ENCODE measurements around the gene MIER2.
"Not testable (repeated sequence)": the region's sequence is repeated elsewhere in the genome, so short reads cannot be mapped to it uniquely, and the experiment has no call there.

Gene MIER2, protein sequence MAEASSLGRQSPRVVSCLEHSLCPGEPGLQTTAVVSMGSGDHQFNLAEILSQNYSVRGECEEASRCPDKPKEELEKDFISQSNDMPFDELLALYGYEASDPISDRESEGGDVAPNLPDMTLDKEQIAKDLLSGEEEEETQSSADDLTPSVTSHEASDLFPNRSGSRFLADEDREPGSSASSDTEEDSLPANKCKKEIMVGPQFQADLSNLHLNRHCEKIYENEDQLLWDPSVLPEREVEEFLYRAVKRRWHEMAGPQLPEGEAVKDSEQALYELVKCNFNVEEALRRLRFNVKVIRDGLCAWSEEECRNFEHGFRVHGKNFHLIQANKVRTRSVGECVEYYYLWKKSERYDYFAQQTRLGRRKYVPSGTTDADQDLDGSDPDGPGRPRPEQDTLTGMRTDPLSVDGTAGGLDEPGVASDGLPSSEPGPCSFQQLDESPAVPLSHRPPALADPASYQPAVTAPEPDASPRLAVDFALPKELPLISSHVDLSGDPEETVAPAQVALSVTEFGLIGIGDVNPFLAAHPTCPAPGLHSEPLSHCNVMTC

DNA sequence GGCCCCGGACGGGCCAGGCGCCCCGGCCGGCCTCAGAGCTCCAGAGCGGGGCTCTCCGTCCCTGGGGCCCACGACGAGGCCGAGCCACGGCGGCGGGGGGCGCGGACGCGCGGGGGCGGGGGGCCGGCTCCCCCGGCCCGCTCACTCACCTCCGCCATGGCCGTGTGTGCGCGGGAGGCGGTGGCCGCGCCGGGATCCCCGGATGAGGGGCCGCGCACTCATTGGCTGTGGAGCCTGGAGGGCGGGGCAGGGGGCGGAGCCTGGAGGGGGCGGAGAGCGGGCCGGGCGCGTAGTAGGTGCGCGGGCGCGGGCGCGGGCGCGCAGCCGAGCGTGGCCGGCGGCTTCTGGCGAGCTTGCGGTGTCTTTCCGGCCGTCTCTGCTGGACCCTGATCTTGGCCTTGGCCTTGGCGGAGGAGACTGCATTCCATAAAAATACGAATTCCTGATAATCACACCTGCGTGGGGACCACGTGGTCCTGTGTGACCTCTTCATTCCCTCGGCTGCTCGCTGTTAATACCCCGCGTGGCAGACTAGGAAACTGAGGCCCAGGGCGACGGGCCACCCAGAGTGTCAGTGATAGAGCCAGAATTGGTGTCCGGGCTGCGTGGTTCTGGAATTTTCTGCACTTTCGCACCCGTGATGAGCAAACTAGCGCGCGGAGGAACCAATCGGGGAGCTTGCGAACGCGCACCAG, at the start of gene MIER2:
TSS of gene MIER2 (minus strand) at position 172 of the 695 bp plus-strand sequence. CDS start at position 158, 14 bp downstream.
- peak; percentile 31 for DNase-seq

DNA sequence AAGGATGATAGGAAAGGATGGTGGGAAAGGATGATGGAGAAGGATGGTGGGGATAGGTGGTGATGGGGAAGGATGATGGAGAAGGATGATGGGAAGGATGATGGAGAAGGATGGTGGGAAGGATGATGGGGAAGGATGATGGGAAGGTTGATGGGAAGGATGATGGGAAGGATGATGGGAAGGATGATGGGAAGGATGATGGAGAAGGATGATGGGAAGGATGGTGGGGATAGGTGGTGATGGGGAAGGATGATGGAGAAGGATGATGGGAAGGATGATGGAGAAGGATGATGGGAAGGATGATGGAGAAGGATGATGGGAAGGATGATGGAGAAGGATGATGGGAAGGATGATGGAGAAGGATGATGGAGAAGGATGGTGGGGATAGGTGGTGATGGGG, 49.0 kb upstream of the MIER2 start:
- DNase-seq = not testable (repeated sequence)

DNA sequence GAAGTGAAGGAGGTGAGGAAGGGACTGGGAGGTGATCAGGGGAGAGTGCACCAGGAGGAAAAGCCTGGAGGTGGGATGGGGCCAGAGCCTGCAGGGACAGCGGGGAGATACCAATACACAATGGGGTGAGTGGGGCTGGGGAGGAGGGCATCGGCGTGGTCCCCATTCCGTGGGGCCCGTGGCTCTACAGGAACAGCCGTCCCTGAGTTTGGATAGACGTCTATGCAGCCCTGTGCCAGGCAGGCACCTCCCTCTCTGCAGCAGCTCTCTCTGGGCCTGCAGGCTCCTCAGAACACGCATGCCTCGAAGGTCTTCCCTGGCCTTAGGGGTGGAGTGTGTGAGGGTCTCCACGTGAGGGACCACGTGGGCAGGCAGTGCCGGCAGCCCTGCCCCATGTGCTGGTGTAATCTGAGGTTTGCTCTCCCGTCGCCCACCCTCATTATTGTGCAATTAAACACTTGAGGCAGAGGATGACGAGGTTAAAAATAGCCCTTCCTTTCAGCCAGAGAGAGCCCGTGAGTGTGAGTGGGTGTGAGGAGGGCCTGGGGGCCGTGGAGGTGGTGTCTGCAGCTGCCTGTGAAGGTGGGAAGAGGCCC, 47.9 kb upstream of the MIER2 start:
- DNase-seq = no peak

DNA sequence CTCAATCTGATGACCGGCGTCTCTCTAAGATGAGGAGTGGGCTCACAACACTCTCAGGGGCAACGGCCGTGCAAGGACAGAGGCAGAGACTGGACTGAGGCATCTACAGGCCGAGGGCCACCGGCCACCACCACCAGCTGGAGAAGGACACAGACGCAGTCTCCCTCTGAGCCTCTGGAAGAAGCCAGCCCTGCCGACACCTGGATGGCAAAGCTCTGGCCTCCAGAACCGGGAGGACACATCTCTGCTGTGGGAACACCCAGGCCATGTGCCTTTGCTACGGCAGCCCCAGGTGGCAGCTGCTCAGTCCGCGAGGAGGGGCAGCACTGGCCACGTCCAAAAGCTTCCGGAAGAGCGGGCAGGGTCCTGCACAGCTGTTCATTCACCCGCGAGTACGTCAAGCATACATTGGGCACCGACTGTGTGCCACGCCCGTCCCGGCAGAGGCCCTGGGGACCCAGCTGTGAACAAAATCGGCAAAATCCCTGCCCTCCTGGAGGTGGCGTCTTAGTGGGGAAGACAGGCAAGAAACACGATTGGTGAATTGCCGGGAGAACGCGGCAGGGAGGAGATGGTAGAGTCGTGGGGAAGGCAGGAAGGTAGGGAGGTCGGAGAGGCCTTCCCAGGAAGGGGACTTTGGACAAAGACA, 47.3 kb upstream of the MIER2 start:
- no peak for DNase-seq

DNA sequence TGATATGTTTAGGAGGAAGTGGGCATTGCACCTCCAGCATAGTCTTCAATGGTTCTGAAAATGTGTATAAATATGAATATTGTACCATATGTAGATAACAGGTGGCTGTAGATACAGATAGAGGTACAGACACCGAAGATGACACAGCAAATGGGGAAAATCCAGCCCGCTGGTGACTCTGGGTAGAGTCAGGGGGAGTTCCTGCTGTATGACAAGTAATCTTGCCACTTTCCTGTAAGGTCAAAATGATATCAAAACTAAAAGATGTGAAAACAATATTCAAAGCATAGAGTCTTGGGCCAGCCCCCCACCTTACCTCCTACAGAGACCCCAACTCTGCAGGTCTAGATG, 46.6 kb upstream of the MIER2 start:
- DNase-seq = no peak

DNA sequence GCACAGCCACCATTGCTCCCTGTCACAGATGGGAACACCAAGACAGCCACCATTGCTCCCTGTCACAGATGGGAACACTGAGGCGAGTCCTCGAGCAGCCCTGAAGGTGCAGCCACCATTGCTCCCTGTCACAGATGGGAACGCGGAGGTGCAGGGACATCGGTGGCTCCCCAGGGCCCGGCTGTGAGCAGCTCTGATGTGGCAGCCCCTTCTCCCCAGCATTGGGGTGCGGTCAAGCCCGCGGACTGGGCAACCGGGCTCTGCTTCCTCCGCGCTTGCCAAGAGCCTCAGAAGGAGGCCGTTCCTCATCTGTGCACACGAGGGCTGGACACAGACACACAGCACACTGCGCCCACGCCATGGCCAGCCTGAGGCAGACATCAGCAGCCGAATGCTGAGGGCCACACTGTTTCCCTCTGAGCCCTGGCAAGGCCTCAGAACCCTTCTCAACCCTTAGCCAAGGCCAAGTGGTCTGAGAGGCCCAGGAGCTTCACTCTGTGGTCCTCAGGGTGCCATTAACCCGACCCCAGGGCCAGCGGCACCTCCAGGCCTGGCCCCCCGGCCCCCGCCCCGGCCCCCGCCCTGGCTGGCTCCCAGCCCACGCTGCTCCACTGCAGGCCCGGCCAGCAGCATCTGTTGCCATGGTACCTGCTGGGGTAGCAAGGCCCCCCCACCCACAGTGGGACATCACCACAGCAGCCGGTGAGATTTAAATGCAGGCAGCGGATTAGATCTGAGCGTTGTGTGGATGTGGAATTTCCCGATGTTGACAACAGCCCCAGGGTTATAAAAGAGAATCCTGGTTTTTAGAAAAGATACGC, 46.0 kb upstream of the MIER2 start:
- DNase-seq = no peak

DNA sequence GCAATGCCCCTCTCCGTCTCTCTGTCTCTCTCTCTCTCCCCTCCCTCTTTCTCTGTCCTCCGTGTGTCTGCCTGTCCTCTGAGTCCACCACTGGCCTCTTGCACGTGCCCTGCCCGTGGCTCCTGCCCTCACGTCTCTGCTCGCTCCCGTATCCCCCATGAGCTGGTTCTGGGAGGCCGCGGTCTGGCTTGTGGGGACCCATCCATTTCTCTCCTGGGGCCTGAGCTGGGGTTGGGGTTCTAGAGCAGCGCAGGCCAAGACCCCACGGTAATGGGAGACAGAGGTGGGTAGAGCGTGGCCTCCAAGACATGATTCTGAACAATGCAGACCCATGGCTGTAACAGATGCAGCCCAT, 45.3 kb upstream of the MIER2 start:
- no peak for DNase-seq

DNA sequence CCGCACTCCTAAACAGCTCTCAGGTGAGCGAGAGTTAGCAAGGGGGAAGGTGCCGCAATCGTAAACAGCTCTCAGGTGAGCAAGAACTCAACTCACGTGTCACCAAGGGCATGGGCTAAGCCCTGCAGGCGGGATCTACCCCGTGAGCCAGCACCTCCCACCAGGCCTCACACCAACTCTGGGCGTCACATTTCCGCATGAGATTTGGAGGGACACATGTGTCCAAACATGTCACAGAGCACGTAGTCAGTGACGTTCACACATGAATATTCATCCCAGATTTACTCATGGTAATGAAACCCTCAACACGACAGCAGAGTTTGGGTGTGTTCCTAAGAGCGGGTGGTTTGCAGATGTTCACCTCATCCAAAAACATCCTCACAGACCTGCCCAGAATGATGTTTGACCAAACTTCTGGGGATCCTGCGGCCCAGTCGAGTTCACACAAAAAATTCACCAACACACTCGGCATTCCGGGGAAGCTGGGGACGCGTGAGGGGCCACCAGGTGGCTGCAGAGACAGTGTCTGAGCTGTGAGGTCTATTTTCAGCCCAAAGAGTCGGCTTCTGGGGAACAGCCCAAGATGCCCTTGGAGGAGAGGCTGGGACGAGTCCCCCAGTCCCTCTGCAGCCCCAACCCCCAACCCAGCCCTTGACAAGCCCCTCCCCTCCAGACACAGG, 44.8 kb upstream of the MIER2 start:
- DNase-seq = no peak

DNA sequence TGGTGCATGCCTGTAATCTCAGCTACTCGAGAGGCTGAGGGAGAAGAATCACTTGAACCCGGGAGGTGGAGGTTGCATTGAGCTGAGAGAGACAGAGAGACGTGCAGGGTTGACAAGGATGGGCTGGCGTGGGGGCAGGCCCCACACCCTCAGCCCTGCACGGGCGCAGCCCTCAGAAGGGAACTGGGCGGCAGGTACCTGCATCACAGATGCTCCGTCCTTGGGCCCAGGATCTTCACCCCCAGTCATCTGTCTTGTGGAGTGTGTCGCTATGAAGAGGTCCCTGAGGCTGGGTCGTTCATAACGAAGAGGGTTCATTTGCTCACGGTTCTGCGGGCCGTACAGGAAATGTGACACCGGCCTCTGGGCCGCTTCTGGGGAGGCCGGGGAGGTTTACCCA, 44.1 kb upstream of the MIER2 start:
- DNase-seq = no peak

DNA sequence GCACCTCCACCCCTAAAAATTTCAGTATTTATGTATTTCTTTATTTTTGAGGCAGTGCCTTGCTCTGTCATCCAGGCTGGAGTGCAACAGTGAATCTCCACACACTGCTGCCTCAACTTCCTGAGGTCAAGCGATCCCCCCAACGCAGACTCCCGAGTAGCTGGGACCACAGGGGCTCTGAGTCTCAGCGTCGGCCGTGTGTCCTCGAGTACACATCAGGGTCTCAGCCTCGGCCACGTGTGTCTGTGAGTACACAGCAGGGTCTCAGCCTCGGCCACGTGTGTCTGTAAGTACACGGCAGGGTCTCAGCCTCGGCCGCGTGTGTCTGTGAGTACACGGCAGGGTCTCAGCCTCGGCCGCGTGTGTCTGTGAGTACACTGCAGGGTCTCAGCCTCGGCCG, 43.2 kb upstream of the MIER2 start:
- no peak for DNase-seq

DNA sequence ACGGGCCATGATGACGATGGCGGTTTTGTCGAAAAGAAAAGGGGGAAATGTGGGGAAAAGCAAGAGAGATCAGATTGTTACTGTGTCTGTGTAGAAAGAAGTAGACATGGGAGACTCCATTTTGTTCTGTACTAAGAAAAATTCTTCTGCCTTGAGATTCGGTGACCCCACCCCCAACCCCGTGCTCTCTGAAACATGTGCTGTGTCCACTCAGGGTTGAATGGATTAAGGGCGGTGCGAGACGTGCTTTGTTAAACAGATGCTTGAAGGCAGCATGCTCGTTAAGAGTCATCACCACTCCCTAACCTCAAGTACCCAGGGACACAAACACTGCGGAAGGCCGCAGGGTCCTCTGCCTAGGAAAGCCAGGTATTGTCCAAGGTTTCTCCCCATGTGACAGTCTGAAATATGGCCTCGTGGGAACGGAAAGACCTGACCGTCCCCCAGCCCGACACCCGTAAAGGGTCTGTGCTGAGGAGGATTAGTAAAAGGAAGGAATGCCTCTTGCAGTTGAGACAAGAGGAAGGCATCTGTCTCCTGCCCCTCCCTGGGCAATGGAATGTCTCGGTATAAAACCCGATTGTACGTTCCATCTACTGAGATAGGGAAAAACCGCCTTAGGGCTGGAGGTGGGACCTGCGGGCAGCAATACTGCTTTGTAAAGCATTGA, 42.2 kb upstream of the MIER2 start:
- DNase-seq = not testable (repeated sequence)

DNA sequence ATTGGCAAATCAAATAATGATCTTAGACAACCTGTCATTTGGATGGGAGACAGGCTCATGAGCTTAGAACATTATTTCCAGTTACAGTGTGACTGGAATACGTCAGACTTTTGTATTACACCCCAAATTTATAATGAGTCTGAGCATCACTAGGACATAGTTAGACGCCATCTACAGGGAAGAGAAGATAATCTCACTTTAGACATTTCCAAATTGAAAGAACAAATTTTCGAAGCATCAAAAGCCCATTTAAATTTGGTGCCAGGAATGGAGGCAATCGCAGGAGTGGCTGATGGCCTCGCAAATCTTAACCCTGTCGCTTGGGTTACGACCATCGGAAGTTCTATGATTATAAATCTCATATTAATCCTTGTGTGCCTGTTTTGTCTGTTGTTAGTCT, 41.6 kb upstream of the MIER2 start:
- DNase-seq = not testable (repeated sequence)

DNA sequence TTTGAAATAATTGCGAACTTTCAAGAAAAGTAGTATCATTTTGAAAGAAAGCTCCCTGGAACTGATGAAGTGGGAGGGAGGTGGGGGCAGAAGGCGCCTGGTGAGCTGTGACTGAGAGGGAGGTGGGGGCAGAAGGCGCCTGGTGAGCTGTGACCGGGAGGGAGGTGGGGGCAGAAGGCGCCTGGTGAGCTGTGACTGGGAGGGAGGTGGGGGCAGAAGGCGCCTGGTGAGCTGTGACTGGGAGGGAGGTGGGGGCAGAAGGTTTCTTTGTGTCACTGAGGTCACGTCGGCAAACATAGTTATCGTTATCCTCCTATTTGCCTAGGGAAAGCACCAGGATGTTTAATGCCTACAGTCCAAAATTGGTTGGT, 40.2 kb upstream of the MIER2 start:
- no peak for DNase-seq

DNA sequence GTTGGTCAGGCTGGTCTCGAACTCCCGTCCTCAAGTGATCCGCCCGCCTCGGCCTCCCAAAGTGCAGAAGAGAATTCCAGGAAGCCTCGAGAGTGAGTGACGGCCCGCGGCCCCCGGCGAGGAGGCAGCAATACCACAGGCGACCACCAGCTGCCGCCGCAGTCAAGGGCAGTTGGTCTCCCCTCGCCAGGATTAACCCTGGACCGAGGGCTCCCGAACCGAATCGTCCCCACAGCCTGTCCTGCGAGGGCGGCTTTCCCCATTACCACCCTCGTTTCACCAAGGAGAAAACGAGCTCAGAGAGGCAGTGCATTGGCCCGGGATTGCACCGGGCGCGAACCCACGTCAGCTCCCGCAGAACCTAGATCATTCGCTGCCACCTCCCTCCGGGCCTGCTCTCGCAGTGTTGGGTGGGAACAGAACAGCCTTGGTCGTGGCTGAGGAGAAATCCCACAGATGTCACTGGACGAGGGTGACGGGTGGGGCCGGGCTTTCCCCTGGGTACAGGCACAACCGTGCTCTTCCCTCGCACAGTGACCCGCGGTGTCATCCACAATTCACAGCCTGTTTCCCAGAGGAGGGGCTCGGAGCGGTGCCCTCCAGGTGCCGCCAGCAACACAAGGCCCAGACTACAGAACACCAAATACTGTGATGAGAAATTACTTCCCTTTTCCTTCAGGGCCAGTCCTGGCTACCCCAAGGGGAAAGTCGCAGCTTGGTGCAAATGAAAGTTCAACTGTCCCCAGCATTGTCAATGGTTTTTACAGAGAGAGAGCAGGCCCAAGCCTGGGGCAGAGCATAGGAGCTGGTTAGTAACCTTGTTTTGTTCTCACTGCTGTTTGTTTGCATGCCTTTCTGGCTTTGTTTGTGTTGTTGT, 39.6 kb upstream of the MIER2 start:
- no peak for DNase-seq

DNA sequence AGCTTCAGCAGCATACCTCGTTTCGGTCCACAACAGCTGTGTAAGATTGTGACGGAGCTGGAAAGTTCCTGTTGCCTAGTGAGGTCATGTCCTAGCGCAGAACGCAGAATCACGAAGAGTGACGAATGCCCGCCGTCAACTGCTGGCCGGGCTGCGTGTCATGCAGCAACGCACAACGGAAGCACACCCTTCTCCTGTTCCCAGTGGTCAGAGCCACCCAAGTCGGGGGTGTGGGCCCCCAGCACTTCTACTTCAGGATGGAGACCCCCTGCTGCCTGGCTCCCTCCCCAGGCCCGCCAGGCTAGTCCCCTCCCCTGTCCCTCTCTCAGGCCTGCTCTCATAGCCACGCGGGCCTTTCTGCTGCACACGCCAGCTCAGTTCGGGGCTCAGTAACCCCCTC, 38.4 kb upstream of the MIER2 start:
- DNase-seq = no peak

DNA sequence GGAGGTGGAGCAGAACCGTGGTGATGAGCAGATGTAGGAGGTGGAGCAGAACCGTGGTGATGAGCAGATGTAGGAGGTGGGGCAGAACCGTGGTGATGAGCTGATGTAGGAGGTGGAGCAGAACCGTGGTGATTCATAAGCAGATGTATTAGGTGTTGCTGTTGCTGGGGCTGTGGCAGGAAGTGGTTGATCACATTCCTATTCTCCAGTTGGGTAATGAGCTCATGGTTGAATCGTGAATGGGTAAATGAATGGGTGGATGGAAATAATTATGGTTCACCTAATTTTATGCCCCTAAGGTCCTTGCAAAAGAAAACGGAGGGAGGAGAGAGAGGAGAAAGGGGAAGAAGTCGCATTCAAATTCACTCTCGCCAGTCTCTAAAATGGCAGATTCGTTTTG, 38.0 kb upstream of the MIER2 start:
- peak; percentile 17 for DNase-seq

DNA sequence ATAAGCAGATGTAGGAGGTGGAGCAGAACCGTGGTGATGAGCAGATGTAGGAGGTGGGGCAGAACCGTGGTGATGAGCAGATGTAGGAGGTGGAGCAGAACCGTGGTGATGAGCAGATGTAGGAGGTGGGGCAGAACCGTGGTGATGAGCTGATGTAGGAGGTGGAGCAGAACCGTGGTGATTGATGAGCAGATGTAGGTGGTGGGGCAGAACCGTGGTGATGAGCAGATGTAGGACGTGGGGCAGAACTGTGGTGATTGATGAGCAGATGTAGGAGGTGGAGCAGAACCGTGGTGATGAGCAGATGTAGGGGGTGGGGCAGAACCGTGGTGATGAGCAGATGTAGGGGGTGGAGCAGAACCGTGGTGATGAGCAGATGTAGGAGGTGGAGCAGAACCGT, 37.3 kb upstream of the MIER2 start:
- DNase-seq = not testable (repeated sequence)

DNA sequence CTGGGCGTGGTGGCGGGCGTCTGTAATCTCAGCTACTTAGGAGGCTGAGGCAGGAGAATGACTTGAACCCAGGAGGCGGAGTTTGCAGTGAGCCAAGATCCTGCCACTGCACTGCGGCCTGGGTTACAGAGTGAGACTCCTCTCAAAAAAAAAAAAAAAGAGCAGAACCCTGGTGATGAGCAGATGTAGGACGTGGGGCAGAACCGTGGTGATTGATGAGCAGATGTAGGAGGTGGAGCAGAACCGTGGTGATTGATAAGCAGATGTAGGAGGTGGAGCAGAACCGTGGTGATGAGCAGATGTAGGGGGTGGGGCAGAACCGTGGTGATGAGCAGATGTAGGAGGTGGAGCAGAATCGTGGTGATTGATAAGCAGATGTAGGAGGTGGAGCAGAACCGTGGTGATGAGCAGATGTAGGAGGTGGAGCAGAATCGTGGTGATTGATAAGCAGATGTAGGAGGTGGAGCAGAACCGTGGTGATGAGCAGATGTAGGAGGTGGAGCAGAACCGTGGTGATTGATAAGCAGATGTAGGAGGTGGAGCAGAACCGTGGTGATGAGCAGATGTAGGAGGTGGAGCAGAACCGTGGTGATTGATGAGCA, 36.1 kb upstream of the MIER2 start:
- not testable (repeated sequence) for DNase-seq

DNA sequence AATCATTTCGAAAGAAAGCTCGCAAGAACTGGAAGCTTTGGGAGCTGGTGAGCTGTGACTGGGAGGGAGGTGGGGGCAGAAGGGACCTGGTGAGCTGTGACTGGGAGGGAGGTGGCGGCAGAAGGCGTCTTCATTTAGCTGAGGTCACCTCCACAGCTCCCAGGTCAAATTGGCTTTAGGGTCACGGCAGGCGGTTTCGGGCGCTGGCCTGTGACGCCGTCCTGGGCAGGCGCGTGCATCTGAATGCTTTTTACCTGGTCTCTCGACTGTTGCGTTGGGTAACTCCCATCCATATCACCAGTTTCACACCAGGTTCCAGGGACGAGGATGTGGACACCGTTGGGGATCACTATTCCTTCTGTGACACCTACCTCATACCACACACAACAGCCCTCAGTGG, 35.2 kb upstream of the MIER2 start:
- DNase-seq = no peak

DNA sequence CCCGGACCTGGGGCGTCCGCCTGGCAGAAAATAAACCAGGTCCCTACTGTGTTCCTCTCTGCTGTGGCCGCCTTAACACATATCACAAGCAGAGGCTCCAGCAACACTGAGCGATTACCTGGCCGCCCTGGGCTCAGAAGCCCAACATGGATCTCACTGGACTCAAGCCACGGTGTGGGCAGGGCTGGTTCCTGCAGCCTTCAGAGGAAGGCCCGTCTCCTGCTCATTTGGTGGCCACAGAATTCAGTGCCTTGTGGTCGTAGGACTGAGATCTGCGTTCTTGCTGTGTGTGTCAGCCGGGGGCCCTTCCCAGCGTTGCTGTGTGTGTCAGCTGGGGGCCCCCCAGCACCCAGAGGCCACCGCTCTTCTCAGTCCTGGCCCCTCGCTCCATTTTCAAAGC, 34.1 kb upstream of the MIER2 start:
- no peak for DNase-seq

Measured in RPMI8226 (cell line).